Liver (tissue), 9 donors: ENCODE data around the gene MAP3K20. TPM values are rescaled to one million over a fixed set of nuclear protein-coding genes. Genes with fewer than 3 reads are reported as not detected.

Source experiments
- DNase-seq: peaks from one replicate; pipeline ENCODE4 v3.0.0-alpha.2; 2017; ENCODE audit warnings: low spot score
- H3K27ac ChIP-seq, 2 donors: one replicate each; pipeline ENCODE4 v1.7.0; 2013; ENCODE audit warnings: inconsistent platforms in 2 of 2, low read length in 2 of 2, control low read depth in 1 of 2, low read depth in 1 of 2, mild to moderate bottlenecking in 1 of 2
- H3K27me3 ChIP-seq, 4 donors: one replicate each; pipeline versions ENCODE4 v1.6.1 to v1.7.0; 2013; ENCODE audit warnings: low read length in 3 of 4, inconsistent platforms in 1 of 4, mild to moderate bottlenecking in 1 of 4, moderate library complexity in 1 of 4; ENCODE audit not compliant: control insufficient read depth in 4 of 4, insufficient read depth in 4 of 4
- H3K36me3 ChIP-seq, 4 donors: one replicate each; pipeline versions ENCODE4 v1.6.1 to v1.7.0; 2013; ENCODE audit warnings: low read length in 3 of 4, mild to moderate bottlenecking in 3 of 4, low read depth in 1 of 4, moderate library complexity in 1 of 4; ENCODE audit not compliant: control insufficient read depth in 4 of 4, insufficient read depth in 3 of 4
- H3K4me1 ChIP-seq, 4 donors: one replicate each; pipeline versions ENCODE4 v1.6.1 to v1.7.0; 2013; ENCODE audit warnings: low read length in 3 of 4, mild to moderate bottlenecking in 3 of 4, moderate library complexity in 1 of 4; ENCODE audit not compliant: control insufficient read depth in 4 of 4, insufficient read depth in 4 of 4
- H3K4me3 ChIP-seq, 3 donors: one replicate each; pipeline versions ENCODE4 v1.6.1 to v1.7.0; 2013; ENCODE audit warnings: low read length in 3 of 3, control low read depth in 1 of 3, low read depth in 1 of 3, mild to moderate bottlenecking in 1 of 3
- H3K9ac ChIP-seq, 2 donors: one replicate each; pipeline ENCODE4 v1.7.0; 2013; ENCODE audit warnings: low read length in 2 of 2, mild to moderate bottlenecking in 2 of 2, moderate library complexity in 2 of 2, control low read depth in 1 of 2, low read depth in 1 of 2
- H3K9me3 ChIP-seq, 4 donors: one replicate each; pipeline versions ENCODE4 v1.6.1 to v1.7.0; 2013; ENCODE audit warnings: low read length in 3 of 4; ENCODE audit not compliant: control insufficient read depth in 4 of 4
- ATF3 ChIP-seq: IDR thresholded peaks from 2 replicates; pipeline ENCODE4 v1.6.1; 2016; ENCODE audit warnings: antibody characterized with exemption
- CTCF ChIP-seq: fragments of 150-350 bp; IDR thresholded peaks from 2 replicates; pipeline ENCODE4 v1.5.1; 2017; ENCODE audit warnings: improper control_type of control experiment, low read depth, low read length; ENCODE audit not compliant: missing input control
- EGR1 ChIP-seq, 2 donors: IDR thresholded peaks; 2 replicates each; pipeline ENCODE4 v1.6.1; 2016 to 2018; ENCODE audit warnings: antibody characterized with exemption in 2 of 2, low read depth in 2 of 2
- FOXA1 ChIP-seq: IDR thresholded peaks from 2 replicates; pipeline ENCODE4 v1.6.1; 2016; ENCODE audit warnings: antibody characterized with exemption
- FOXA2 ChIP-seq: IDR thresholded peaks from 2 replicates; pipeline ENCODE4 v1.6.1; 2016; ENCODE audit warnings: antibody characterized with exemption
- GABPA ChIP-seq, 2 donors: IDR thresholded peaks in 1 of 2; conservative IDR thresholded peaks in 1 of 2; 2 replicates each; pipeline ENCODE4 v1.6.1; 2016; ENCODE audit warnings: antibody characterized with exemption in 2 of 2, mild to moderate bottlenecking in 1 of 2, moderate library complexity in 1 of 2
- HNF4A ChIP-seq, 2 donors: conservative IDR thresholded peaks; 2 replicates each; pipeline ENCODE4 v1.6.1; 2016; ENCODE audit warnings: antibody characterized with exemption in 2 of 2, mild to moderate bottlenecking in 2 of 2
- JUND ChIP-seq, 2 donors: IDR thresholded peaks; 2 replicates each; pipeline ENCODE4 v1.6.1; 2016; ENCODE audit warnings: antibody characterized with exemption in 2 of 2
- MAX ChIP-seq: IDR thresholded peaks from 2 replicates; pipeline ENCODE4 v1.6.1; 2016; ENCODE audit warnings: antibody characterized with exemption
- NR2F2 ChIP-seq: IDR thresholded peaks from 2 replicates; pipeline ENCODE4 v1.6.1; 2016; ENCODE audit warnings: antibody characterized with exemption
- RAD21 ChIP-seq, 2 donors: IDR thresholded peaks; 2 replicates each; pipeline ENCODE4 v1.6.1; 2016; ENCODE audit warnings: antibody characterized with exemption in 2 of 2, mild to moderate bottlenecking in 2 of 2
- REST ChIP-seq: IDR thresholded peaks from 2 replicates; pipeline ENCODE4 v1.6.1; 2016; ENCODE audit warnings: antibody characterized with exemption, mild to moderate bottlenecking
- RXRA ChIP-seq, 2 donors: IDR thresholded peaks; 2 replicates each; pipeline ENCODE4 v1.6.1; 2017 to 2018; ENCODE audit warnings: antibody characterized with exemption in 2 of 2, mild to moderate bottlenecking in 1 of 2
- SP1 ChIP-seq: IDR thresholded peaks from 2 replicates; pipeline ENCODE4 v1.6.1; 2018; ENCODE audit warnings: antibody characterized with exemption, mild to moderate bottlenecking
- TAF1 ChIP-seq: conservative IDR thresholded peaks from 2 replicates; pipeline ENCODE4 v1.6.1; 2016; ENCODE audit warnings: antibody characterized with exemption, mild to moderate bottlenecking
- YY1 ChIP-seq: IDR thresholded peaks from 2 replicates; pipeline ENCODE4 v1.6.1; 2016; ENCODE audit warnings: antibody characterized with exemption, mild to moderate bottlenecking
- ZBTB33 ChIP-seq: IDR thresholded peaks from 2 replicates; pipeline ENCODE4 v1.6.1; 2016; ENCODE audit warnings: antibody characterized with exemption
- WGBS: extraction: QIAGEN DNeasy Blood & Tissue Kit; methylation state at CpG from one replicate; pipeline ENCODE4 v1.1.7; 2013; 5-methylcytosine and 5-hydroxymethylcytosine counted together
- polyA plus RNA-seq, 2 donors: library from polyadenylated mRNA; stranded (reverse) in 1 of 2; unstranded in 1 of 2; fragments of 200-250 nt in 1 of 2; fragments of >200 nt in 1 of 2; fragmentation: Nextera tagmentation in 1 of 2; extraction: Ambion mirVana in 1 of 2; gene quantifications; one replicate each; pipeline versions ENCODE4 v1.2.1 to v1.2.3, GENCODE V29; 2013 to 2015
- total RNA-seq, 2 donors: library from RNA; depleted of rRNA; stranded (reverse); fragments of >200 nt; gene quantifications; one replicate each; pipeline ENCODE4 v1.2.3, GENCODE V29; 2014
- donor health status: healthy.
- donor health status: healthy.
- donor health status: healthy.
- donor health status: healthy.
- donor health status: healthy.

The MAP3K20 gene
- total and polyA plus RNA-seq, 4 donors: 9.1 to 22.6 (median 14.9) TPM

- H3K27ac ChIP-seq: no peak overlapping the region
- H3K27me3 ChIP-seq: no peaks in the 10 kb centered on the region
- no peaks in the 10 kb centered on the region for H3K9me3 ChIP-seq
- no peaks in the 10 kb centered on the region for H3K4me1 ChIP-seq
- peaks cover 0 to 2% (median 0%) of the 10 kb centered on the region in 4 donors for H3K36me3 ChIP-seq
- DNase-seq: no peak
- no peak for TF ChIP-seq RAD21 (IDR thresholded peaks at IDR 0.05)
- no peak for TF ChIP-seq TAF1
- no peak for TF ChIP-seq MAX
- no peak for TF ChIP-seq FOXA2
- no peak for TF ChIP-seq NR2F2
- TF ChIP-seq REST: no peak
- TF ChIP-seq SP1: no peak
- TF ChIP-seq GABPA (IDR thresholded peaks at IDR 0.05 in 1 of 2, conservative IDR thresholded peaks at IDR 0.05 in 1 of 2): no peak
- TF ChIP-seq FOXA1: no peak
- no peak for TF ChIP-seq EGR1 (IDR thresholded peaks at IDR 0.05; ENCODE audit: low read depth in 2 of 2)
- TF ChIP-seq JUND (IDR thresholded peaks at IDR 0.05): no peak
- TF ChIP-seq CTCF: no peak
- TF ChIP-seq ZBTB33: no peak
- TF ChIP-seq YY1: no peak
- no peak for TF ChIP-seq ATF3
- no peak for TF ChIP-seq HNF4A (conservative IDR thresholded peaks at IDR 0.05)
- no peak for TF ChIP-seq RXRA (IDR thresholded peaks at IDR 0.05)
- 97% methylated on average over 1 of the region's 1 CpG for WGBS
- no peak overlapping the region for H3K4me3 ChIP-seq
- no peak overlapping the region for H3K9ac ChIP-seq
Observed at GRCh38 chr2:173122936-173123335, 47.3 kb downstream of the MAP3K20 start.

- H3K4me1 ChIP-seq: no peaks in the 10 kb centered on the region
- no peak for DNase-seq
- no peak overlapping the region for H3K4me3 ChIP-seq
- H3K36me3 ChIP-seq: peaks cover 0 to 2% (median 0%) of the 10 kb centered on the region in 4 donors
- H3K9ac ChIP-seq: no peak overlapping the region
- H3K27ac ChIP-seq: no peak overlapping the region
- WGBS: 94% methylated on average over 3 of the region's 3 CpGs
- no peaks in the 10 kb centered on the region for H3K27me3 ChIP-seq
- H3K9me3 ChIP-seq: no peaks in the 10 kb centered on the region
- TF ChIP-seq FOXA1 (no peak), REST (no peak), RAD21 (IDR thresholded peaks at IDR 0.05) (no peak), SP1 (no peak), HNF4A (conservative IDR thresholded peaks at IDR 0.05) (no peak), CTCF (no peak), RXRA (IDR thresholded peaks at IDR 0.05) (no peak), GABPA (IDR thresholded peaks at IDR 0.05 in 1 of 2, conservative IDR thresholded peaks at IDR 0.05 in 1 of 2) (no peak), FOXA2 (no peak), EGR1 (IDR thresholded peaks at IDR 0.05; ENCODE audit: low read depth in 2 of 2) (no peak), YY1 (no peak), TAF1 (no peak), JUND (IDR thresholded peaks at IDR 0.05) (no peak)
Observed at GRCh38 chr2:173124441-173124840, 48.8 kb downstream of the MAP3K20 start.
